ENCODE results near the gene MPP2. TPM values are rescaled to one million over a fixed set of nuclear protein-coding genes. Genes with fewer than 3 reads are reported as not detected.

The MPP2 gene
- polyA plus RNA-seq, 1 donor from 2014 or later: 25.5 TPM

DNA sequence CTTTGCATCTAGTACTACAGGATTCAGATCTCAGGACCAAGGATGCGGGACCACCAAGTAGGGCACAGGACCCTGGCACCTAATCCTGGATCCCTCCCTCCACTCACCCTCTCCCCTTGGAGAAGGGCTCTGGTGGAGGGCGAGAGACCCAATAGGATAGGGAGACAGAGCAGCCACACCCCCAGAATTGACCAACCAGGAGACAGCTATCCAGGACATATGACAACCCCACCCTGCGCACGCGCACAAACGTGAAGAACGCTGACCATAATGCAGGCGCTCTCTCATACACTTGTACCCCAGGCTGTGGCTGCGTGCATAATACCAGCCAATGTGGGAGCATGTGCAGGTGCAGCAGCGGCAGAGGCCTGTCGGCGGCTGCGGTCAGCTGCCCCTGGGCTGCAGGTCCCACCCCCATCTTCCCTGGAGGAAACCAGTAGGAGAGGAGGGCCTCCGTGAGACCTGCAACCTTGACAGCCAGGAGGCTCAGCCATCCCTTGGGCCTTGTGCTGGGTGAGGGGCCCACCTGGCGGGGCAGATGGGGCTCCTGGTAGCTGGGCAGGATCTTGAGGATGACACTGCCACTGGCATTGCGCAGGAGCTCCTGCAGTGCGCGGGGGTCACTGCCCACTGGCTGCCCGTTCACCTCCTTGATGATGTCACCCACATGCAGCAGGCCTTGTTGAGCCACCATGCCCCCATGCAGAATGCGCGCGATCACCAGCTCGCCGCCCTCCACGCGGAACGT, 25.4 kb downstream of the MPP2 start:
- Histone ChIP-seq H3K27me3 (ENCODE audit: insufficient read depth, low read depth, low read length) (no peaks in the 10 kb centered on the region), H3K9me2 (ENCODE audit: insufficient read depth, low read length) (no peaks in the 10 kb centered on the region), H3K36me3 (ENCODE audit: insufficient read depth, low read length) (no peaks in the 10 kb centered on the region), H2AFZ (ENCODE audit: low read depth, low read length) (no peak overlapping the region), H3K9ac (ENCODE audit: low read length) (no peak overlapping the region), H3K27ac (ENCODE audit: low read length) (no peak overlapping the region), H4K20me1 (ENCODE audit: insufficient read depth) (no peaks in the 10 kb centered on the region), H3K4me2 (ENCODE audit: low read length) (no peak overlapping the region), H3K4me3 (ENCODE audit: low read length) (no peak overlapping the region), H3F3A (ENCODE audit: insufficient read depth, low read length, poor library complexity, severe bottlenecking) (no peaks in the 10 kb centered on the region), H3K79me2 (replicated peaks; ENCODE audit: insufficient read depth, low read length) (no peaks in the 10 kb centered on the region), H3K9me3 (ENCODE audit: low read length) (no peaks in the 10 kb centered on the region)
- TF ChIP-seq, protein P1, sequence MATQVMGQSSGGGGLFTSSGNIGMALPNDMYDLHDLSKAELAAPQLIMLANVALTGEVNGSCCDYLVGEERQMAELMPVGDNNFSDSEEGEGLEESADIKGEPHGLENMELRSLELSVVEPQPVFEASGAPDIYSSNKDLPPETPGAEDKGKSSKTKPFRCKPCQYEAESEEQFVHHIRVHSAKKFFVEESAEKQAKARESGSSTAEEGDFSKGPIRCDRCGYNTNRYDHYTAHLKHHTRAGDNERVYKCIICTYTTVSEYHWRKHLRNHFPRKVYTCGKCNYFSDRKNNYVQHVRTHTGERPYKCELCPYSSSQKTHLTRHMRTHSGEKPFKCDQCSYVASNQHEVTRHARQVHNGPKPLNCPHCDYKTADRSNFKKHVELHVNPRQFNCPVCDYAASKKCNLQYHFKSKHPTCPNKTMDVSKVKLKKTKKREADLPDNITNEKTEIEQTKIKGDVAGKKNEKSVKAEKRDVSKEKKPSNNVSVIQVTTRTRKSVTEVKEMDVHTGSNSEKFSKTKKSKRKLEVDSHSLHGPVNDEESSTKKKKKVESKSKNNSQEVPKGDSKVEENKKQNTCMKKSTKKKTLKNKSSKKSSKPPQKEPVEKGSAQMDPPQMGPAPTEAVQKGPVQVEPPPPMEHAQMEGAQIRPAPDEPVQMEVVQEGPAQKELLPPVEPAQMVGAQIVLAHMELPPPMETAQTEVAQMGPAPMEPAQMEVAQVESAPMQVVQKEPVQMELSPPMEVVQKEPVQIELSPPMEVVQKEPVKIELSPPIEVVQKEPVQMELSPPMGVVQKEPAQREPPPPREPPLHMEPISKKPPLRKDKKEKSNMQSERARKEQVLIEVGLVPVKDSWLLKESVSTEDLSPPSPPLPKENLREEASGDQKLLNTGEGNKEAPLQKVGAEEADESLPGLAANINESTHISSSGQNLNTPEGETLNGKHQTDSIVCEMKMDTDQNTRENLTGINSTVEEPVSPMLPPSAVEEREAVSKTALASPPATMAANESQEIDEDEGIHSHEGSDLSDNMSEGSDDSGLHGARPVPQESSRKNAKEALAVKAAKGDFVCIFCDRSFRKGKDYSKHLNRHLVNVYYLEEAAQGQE (IDR thresholded peaks at IDR 0.05; ENCODE audit: borderline replicate concordance): no peak
- TF ChIP-seq EP300 (conservative IDR thresholded peaks at IDR 0.05; ENCODE audit: poor library complexity, severe bottlenecking) (no peak), EZH2 (IDR thresholded peaks at IDR 0.05; ENCODE audit: borderline replicate concordance, insufficient read depth, low read length, poor library complexity, severe bottlenecking) (no peak), SMC3 (conservative IDR thresholded peaks at IDR 0.05; ENCODE audit: poor library complexity) (no peak), TAF1 (IDR thresholded peaks at IDR 0.05; ENCODE audit: low read depth) (no peak), RAD21 (conservative IDR thresholded peaks at IDR 0.05) (no peak), POLR2AphosphoS5 (IDR thresholded peaks at IDR 0.05) (no peak), MXI1 (conservative IDR thresholded peaks at IDR 0.05; ENCODE audit: poor library complexity, severe bottlenecking) (no peak)
- TF ChIP-seq, protein P2, sequence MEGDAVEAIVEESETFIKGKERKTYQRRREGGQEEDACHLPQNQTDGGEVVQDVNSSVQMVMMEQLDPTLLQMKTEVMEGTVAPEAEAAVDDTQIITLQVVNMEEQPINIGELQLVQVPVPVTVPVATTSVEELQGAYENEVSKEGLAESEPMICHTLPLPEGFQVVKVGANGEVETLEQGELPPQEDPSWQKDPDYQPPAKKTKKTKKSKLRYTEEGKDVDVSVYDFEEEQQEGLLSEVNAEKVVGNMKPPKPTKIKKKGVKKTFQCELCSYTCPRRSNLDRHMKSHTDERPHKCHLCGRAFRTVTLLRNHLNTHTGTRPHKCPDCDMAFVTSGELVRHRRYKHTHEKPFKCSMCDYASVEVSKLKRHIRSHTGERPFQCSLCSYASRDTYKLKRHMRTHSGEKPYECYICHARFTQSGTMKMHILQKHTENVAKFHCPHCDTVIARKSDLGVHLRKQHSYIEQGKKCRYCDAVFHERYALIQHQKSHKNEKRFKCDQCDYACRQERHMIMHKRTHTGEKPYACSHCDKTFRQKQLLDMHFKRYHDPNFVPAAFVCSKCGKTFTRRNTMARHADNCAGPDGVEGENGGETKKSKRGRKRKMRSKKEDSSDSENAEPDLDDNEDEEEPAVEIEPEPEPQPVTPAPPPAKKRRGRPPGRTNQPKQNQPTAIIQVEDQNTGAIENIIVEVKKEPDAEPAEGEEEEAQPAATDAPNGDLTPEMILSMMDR (IDR thresholded peaks at IDR 0.05; ENCODE audit: poor library complexity, severe bottlenecking): no peak

DNA sequence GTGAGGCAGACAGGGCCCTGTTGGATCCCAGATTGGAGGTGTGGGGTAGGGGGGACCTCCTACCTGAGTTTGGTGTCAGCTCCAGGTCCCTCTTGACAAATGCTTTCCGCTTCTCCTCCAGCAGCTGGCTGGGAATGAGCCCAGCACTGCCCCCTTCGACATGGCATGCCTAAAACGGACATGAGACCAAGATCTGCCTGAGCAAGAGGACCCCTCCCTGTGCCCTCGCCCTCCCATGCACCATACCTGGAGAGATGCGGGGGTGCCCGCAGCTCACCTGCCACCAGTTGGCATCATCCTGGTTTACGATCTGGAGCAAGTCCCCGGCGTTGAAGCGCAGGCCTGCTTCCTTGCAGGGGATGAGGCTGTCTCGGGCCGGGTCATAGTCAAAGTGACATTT, 26.2 kb downstream of the MPP2 start:
- H3K36me3 ChIP-seq (ENCODE audit: insufficient read depth, low read length): no peaks in the 10 kb centered on the region
- no peak overlapping the region for H3K27ac ChIP-seq (ENCODE audit: low read length)
- H3K79me2 ChIP-seq (replicated peaks; ENCODE audit: insufficient read depth, low read length): no peaks in the 10 kb centered on the region
- no peak overlapping the region for H3K9ac ChIP-seq (ENCODE audit: low read length)
- H3K9me2 ChIP-seq (ENCODE audit: insufficient read depth, low read length): no peaks in the 10 kb centered on the region
- TF ChIP-seq POLR2AphosphoS5 (IDR thresholded peaks at IDR 0.05) (no peak), SMC3 (conservative IDR thresholded peaks at IDR 0.05; ENCODE audit: poor library complexity) (no peak), EZH2 (IDR thresholded peaks at IDR 0.05; ENCODE audit: borderline replicate concordance, insufficient read depth, low read length, poor library complexity, severe bottlenecking) (no peak), EP300 (conservative IDR thresholded peaks at IDR 0.05; ENCODE audit: poor library complexity, severe bottlenecking) (no peak), RAD21 (conservative IDR thresholded peaks at IDR 0.05) (no peak), MXI1 (conservative IDR thresholded peaks at IDR 0.05; ENCODE audit: poor library complexity, severe bottlenecking) (no peak), TAF1 (IDR thresholded peaks at IDR 0.05; ENCODE audit: low read depth) (no peak)
- TF ChIP-seq, protein P2 (IDR thresholded peaks at IDR 0.05; ENCODE audit: poor library complexity, severe bottlenecking): no peak
- TF ChIP-seq, protein P1 (IDR thresholded peaks at IDR 0.05; ENCODE audit: borderline replicate concordance): no peak
- no peak overlapping the region for H3K4me2 ChIP-seq (ENCODE audit: low read length)
- no peak overlapping the region for H2AFZ ChIP-seq (ENCODE audit: low read depth, low read length)
- no peak overlapping the region for H3K4me3 ChIP-seq (ENCODE audit: low read length)
- no peaks in the 10 kb centered on the region for H3K9me3 ChIP-seq (ENCODE audit: low read length)
- H4K20me1 ChIP-seq (ENCODE audit: insufficient read depth): no peaks in the 10 kb centered on the region
- H3K27me3 ChIP-seq (ENCODE audit: insufficient read depth, low read depth, low read length): no peaks in the 10 kb centered on the region
- H3F3A ChIP-seq (ENCODE audit: insufficient read depth, low read length, poor library complexity, severe bottlenecking): no peaks in the 10 kb centered on the region
